ENCODE data around the gene GOLGA6C.
"Not testable (repeated sequence)": the region's sequence is repeated elsewhere in the genome, so short reads cannot be mapped to it uniquely, and the experiment has no call there.

The GOLGA6C gene

DNA sequence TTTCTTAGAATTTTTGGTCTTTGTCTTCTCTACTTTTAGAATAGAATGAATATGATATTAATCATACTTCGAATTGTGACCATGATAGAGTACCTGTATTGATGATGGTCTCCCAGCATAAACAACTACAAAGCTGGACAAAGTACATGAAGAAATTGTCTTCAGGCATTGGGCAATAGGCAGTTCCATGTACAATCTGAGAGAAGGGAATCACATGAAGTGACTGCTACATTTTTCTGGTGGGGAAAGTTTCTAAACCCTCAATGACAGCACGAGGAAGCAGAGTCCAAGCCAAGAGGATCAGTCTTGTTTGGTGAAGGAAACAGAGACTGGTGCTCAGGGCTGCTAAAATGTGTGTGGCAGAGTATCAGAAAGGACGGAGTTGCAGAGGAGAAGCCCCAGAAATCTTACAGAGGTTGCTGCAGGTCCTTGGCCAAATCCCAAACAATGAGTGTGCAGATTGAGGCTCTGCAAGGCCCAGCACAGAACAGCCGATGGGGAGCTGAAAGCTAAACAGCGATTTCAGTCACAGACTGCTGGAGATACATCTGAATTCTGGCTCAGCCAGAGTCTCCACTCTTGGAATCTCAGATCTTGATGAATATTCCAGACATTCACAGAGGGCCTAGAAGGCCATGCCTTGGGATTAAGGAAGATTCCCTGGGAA, 61.2 kb downstream of the GOLGA6C start:
- DNase-seq, result not testable (repeated sequence)
